ENCODE measurements around the gene ZNF219. TPM values are rescaled to one million over a fixed set of nuclear protein-coding genes. Genes with fewer than 3 reads are reported as not detected.

ZNF219 gene
- total RNA-seq, 1 experiment from 2014 or later, result 84.5 TPM

- Histone ChIP-seq H4K91ac (ENCODE audit: insufficient read length, low read depth, low read length) (no peak within 1 kb of the TSS), H2BK120ac (ENCODE audit: low read depth, low read length, poor library complexity, severe bottlenecking) (no peak within 1 kb of the TSS), H4K8ac (replicated peaks; ENCODE audit: insufficient read length, low read depth, low read length) (no peak within 1 kb of the TSS), H3K9ac (ENCODE audit: extremely low read depth, insufficient read length, low read length) (no peak within 1 kb of the TSS), H3K4ac (ENCODE audit: low read depth, low read length) (no peak within 1 kb of the TSS), H3K18ac (ENCODE audit: insufficient read length, low read depth, low read length) (no peak within 1 kb of the TSS), H2BK20ac (ENCODE audit: low read depth, low read length, poor library complexity, severe bottlenecking) (no peak within 1 kb of the TSS), H2BK5ac (ENCODE audit: insufficient read length, low read length) (no peak within 1 kb of the TSS), H4K5ac (ENCODE audit: insufficient read length, low read depth, low read length) (no peak within 1 kb of the TSS), H2AFZ (ENCODE audit: low read length) (no peak within 1 kb of the TSS), H3K4me1 (ENCODE audit: insufficient read depth, low read length) (no peaks in the 10 kb centered on the region; the same call in 1 of the 2 replicates), H3K4me2 (ENCODE audit: insufficient read depth, insufficient read length, low read length) (no peak within 1 kb of the TSS), H4K20me1 (ENCODE audit: control insufficient read depth, insufficient read depth, insufficient read length) (no peaks in the 10 kb centered on the region), H3K27ac (ENCODE audit: insufficient read length, low read depth, low read length) (no peak within 1 kb of the TSS), H3K79me1 (ENCODE audit: insufficient read depth, low read depth, low read length, poor library complexity, severe bottlenecking) (no peaks in the 10 kb centered on the region), H3K23me2 (ENCODE audit: insufficient read length, low read depth, low read length, poor library complexity, severe bottlenecking) (no peaks in the 10 kb centered on the region), H2BK12ac (ENCODE audit: insufficient read length, low read depth, low read length) (no peak within 1 kb of the TSS), H3K9me3 (ENCODE audit: control insufficient read depth, low read depth, low read length) (no peaks in the 10 kb centered on the region), H2AK5ac (ENCODE audit: insufficient read length, low read length) (no peak within 1 kb of the TSS), H3K27me3 (ENCODE audit: insufficient read depth, low read length) (no peaks in the 10 kb centered on the region), H3T11ph (ENCODE audit: low read length) (no peak within 1 kb of the TSS), H3K56ac (ENCODE audit: insufficient read length, low read depth, low read length) (no peak within 1 kb of the TSS), H3K23ac (ENCODE audit: insufficient read length, low read depth, low read length) (no peak within 1 kb of the TSS), H3K14ac (ENCODE audit: insufficient read depth, low read length) (no peak within 1 kb of the TSS), H2BK15ac (ENCODE audit: low read depth, low read length) (no peak within 1 kb of the TSS), H3K79me2 (ENCODE audit: insufficient read depth, low read length) (no peaks in the 10 kb centered on the region)
- Mint-ChIP-seq H3K4me3 (no peak within 1 kb of the TSS), H3K4me1 (peaks cover 7 to 10% of the 10 kb centered on the region in 2 experiments), H3K27me3 (ENCODE audit: low read depth) (no peaks in the 10 kb centered on the region), H3K27ac (no peak within 1 kb of the TSS), H3K9me3 (no peaks in the 10 kb centered on the region), H3K36me3 (ENCODE audit: insufficient read depth in 1 of 3, low read depth in 3 of 3) (no peaks in the 10 kb centered on the region)
- DNase-seq, result no peak
- no peak for TF ChIP-seq CTCF (conservative IDR thresholded peaks at IDR 0.05)
- WGBS (ENCODE audit: extremely low coverage, insufficient read length, low lambda C conversion rate), result no CpG with 5 or more reads among the region's 8 CpGs
Observed at GRCh38 chr14:21057803-21058675, 40.4 kb downstream of the ZNF219 start, which contains the start of gene RNASE8. RNASE8 (plus strand) TSS chr14:21057822; CDS start chr14:21057893, 71 bp downstream.

All from H9 (cell line).